T-cell (primary cell): ENCODE measurements around the gene LRP6. TPM values are rescaled to one million over a fixed set of nuclear protein-coding genes. Genes with fewer than 3 reads are reported as not detected.

ENCODE experiments used
- ATAC-seq, 4 experiments: fragments of 200-7000 bp in 3 of 4; fragments of 150-1000 bp in 1 of 4; cut with Tn5 transposase; replicated peaks in 1 of 4; 1 replicate in 3 of 4; 2 replicates in 1 of 4; pipeline ENCODE4 v1.10.0; 2021; ENCODE audit warnings: moderate library complexity in 3 of 4, mild to moderate bottlenecking in 2 of 4, moderate number of reproducible peaks in 1 of 4
- CTCF ChIA-PET, 2 donors: fragments of 300-600 bp; sonication (Branson Sonifier 250); formaldehyde crosslinking; loops; one replicate each; lab custom pipeline; 2022; ENCODE audit warnings: antibody characterized with exemption in 2 of 2; lab: Charles Lee
- POLR2A ChIA-PET, 2 donors: fragments of 300-600 bp; sonication (Branson Sonifier 250); formaldehyde crosslinking; loops; one replicate each; lab custom pipeline; 2022; ENCODE audit warnings: antibody characterized with exemption in 2 of 2; lab: Charles Lee
- DNase-seq, 35 experiments: peaks; one replicate each; pipeline versions ENCODE4 v3.0.0 to v3.0.0-alpha.2; 2013 to 2023
- H3K27ac ChIP-seq: one replicate; pipeline ENCODE4 v1.5.1; 2013; ENCODE audit warnings: low read length
- H3K27me3 ChIP-seq, 2 experiments: replicated peaks in 1 of 2; 1 replicate in 1 of 2; 2 replicates in 1 of 2; pipeline versions ENCODE4 v1.6.1 to v1.7.0; 2013; ENCODE audit warnings: low read length in 1 of 2, mixed read lengths in 1 of 2; ENCODE audit not compliant: control insufficient read depth in 2 of 2, insufficient read depth in 2 of 2; ENCODE audit errors: extremely low read depth in 1 of 2
- H3K36me3 ChIP-seq, 2 donors: 1 replicate in 1 of 2; 2 replicates in 1 of 2; pipeline versions ENCODE4 v1.6.1 to v1.7.0; 2013; ENCODE audit warnings: low read length in 1 of 2; ENCODE audit not compliant: control insufficient read depth in 2 of 2, insufficient read depth in 1 of 2; ENCODE audit errors: extremely low read depth in 1 of 2
- H3K4me1 ChIP-seq, 2 experiments: 1 replicate in 1 of 2; 2 replicates in 1 of 2; pipeline versions ENCODE4 v1.6.1 to v1.7.0; 2013; ENCODE audit warnings: low read length in 2 of 2, mixed read lengths in 1 of 2; ENCODE audit not compliant: insufficient read depth in 2 of 2, control insufficient read depth in 1 of 2; ENCODE audit errors: extremely low read depth in 1 of 2
- H3K4me3 ChIP-seq, 2 donors: 1 replicate in 1 of 2; 2 replicates in 1 of 2; pipeline versions ENCODE4 v1.5.1 to v1.7.0; 2013; ENCODE audit warnings: mild to moderate bottlenecking in 2 of 2, low read length in 1 of 2, moderate library complexity in 1 of 2; ENCODE audit not compliant: control insufficient read depth in 1 of 2; ENCODE audit errors: extremely low read depth in 1 of 2
- H3K9me3 ChIP-seq: 2 replicates; pipeline ENCODE4 v1.7.0; 2013
- H3K27ac Mint-ChIP-seq, 2 donors: one replicate each; pipeline ENCODE4 v1.8.0; 2020 to 2021; ENCODE audit warnings: mild to moderate bottlenecking in 2 of 2, mixed read lengths in 2 of 2
- H3K27me3 Mint-ChIP-seq, 2 donors: one replicate each; pipeline ENCODE4 v1.8.0; 2021 to 2022; ENCODE audit warnings: mixed read lengths in 2 of 2
- H3K36me3 Mint-ChIP-seq: one replicate; pipeline ENCODE4 v1.8.0; 2021; ENCODE audit warnings: mixed read lengths
- H3K4me1 Mint-ChIP-seq, 3 donors: one replicate each; pipeline ENCODE4 v1.8.0; 2020 to 2022; ENCODE audit warnings: mixed read lengths in 3 of 3, mild to moderate bottlenecking in 1 of 3
- H3K4me3 Mint-ChIP-seq, 3 donors: one replicate each; pipeline ENCODE4 v1.8.0; 2020 to 2022; ENCODE audit warnings: mild to moderate bottlenecking in 3 of 3, mixed read lengths in 3 of 3, moderate library complexity in 3 of 3
- H3K9me3 Mint-ChIP-seq, 3 donors: one replicate each; pipeline ENCODE4 v1.8.0; 2020 to 2022; ENCODE audit warnings: mixed read lengths in 3 of 3
- WGBS: methylation state at CpG from one replicate; pipeline ENCODE4 v1.1.5; 2013; ENCODE audit warnings: missing lambda C conversion rate; ENCODE audit not compliant: insufficient coverage; 5-methylcytosine and 5-hydroxymethylcytosine counted together
- total RNA-seq, 35 experiments: library from RNA in 6 of 35; stranded (reverse) in 6 of 35; fragments of 120-200 nt in 1 of 35; gene quantifications; one replicate each; pipeline versions ENCODE4 v1.2.1 to v1.2.4 and lab custom pipeline; 2013 to 2026

The LRP6 gene
- total RNA-seq, 5 donors from 2014 or later (not counting 1 experiment from before 2014, with no cell fraction given), result 4.9 to 8.7 (median 6.3) TPM

DNA sequence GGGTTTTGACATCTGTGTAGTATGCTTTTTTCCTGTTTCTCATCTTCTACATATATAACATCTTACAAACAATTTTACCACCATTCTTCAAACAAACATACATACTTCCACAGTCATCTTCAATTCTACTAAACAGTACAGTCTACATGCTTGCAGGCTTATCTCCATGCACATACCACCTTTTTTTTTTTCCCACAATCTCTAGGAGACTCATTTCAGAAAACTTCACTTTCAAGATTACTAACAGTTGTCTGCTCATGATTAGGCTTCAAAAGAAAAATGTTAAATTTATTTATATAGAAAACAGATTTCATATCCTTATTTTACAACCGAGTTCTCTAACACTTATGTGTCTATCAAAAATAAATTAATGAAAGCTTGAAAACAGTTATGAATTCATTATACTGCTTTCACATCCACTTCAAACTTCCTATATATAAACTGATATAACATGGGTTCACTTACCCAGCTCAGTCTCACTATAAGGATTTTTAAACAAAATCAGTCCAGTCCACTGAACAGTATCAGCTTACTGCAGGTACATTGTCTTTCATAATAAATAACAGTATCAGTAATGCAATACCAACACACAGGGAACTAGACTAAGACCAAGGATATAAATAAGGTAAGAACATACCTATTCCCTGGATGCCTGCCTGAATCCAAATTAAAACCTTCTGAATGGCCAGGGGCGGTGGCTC, 42.5 kb downstream of the LRP6 start:
- ChIA-PET CTCF (interaction anchor here in 1 of 2 donors (0.5 kb wide), 1 partner anchor 506 kb away, joined by 4 read pairs; no protein-coding TSS in a partner anchor), POLR2A (no interaction called here)
- H3K36me3 ChIP-seq, result no peaks in the 10 kb centered on the region
- no peak overlapping the region for H3K4me3 ChIP-seq
- Mint-ChIP-seq H3K36me3 (peaks cover 10% of the 10 kb centered on the region), H3K27me3 (peaks cover 0 to 8% of the 10 kb centered on the region in 2 donors), H3K4me3 (no peak overlapping the region), H3K9me3 (peaks cover 3 to 10% (median 6%) of the 10 kb centered on the region in 3 donors), H3K27ac (no peak overlapping the region), H3K4me1 (peaks cover 1 to 7% (median 3%) of the 10 kb centered on the region in 3 donors)
- no peak overlapping the region for H3K27ac ChIP-seq
- ATAC-seq, result no peak
- DNase-seq, result no peak
- no peaks in the 10 kb centered on the region for H3K9me3 ChIP-seq
- peaks cover 0 to 8% of the 10 kb centered on the region in 2 experiments for H3K27me3 ChIP-seq
- 100% methylated on average over 1 of the region's 2 CpGs for WGBS
- H3K4me1 ChIP-seq, result no peaks in the 10 kb centered on the region

DNA sequence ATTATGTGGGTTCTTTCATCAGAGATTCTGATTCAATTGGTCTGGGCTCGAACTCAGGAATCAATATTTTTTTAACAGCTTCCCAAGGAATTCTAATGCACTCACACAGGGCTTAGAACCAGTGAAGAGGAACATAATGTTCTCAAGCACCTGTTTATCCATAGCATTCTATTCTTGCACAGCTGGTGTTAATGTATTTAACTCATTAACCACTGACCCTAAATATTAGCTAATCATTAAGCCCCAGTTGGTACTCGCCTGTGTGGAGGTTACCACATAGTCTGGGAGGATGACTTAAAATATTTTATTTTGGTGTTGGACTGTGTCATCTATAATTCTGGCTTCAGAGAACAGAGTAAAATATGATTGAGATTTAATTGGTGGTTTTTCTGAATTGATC, 45.3 kb downstream of the LRP6 start:
- Histone ChIP-seq H3K4me3 (no peak overlapping the region), H3K27ac (no peak overlapping the region), H3K9me3 (no peaks in the 10 kb centered on the region), H3K36me3 (no peaks in the 10 kb centered on the region), H3K4me1 (peaks cover 0 to 3% of the 10 kb centered on the region in 2 experiments), H3K27me3 (peaks cover 0 to 10% of the 10 kb centered on the region in 2 experiments)
- Mint-ChIP-seq H3K4me1 (peaks cover 10 to 17% (median 12%) of the 10 kb centered on the region in 3 donors), H3K27ac (no peak overlapping the region), H3K4me3 (no peak overlapping the region), H3K27me3 (peaks cover 0 to 11% of the 10 kb centered on the region in 2 donors), H3K36me3 (peaks cover 10% of the 10 kb centered on the region), H3K9me3 (peaks cover 3 to 6% (median 6%) of the 10 kb centered on the region in 3 donors)
- ChIA-PET CTCF (interaction anchor here (0.6 kb wide), 2 partner anchors 34 to 1571 kb away, joined by 3 to 4 read pairs; no protein-coding TSS in a partner anchor), POLR2A (no interaction called here)
- DNase-seq (no peak), ATAC-seq (no peak)
- no CpG with 5 or more reads among the region's 2 CpGs for WGBS

DNA sequence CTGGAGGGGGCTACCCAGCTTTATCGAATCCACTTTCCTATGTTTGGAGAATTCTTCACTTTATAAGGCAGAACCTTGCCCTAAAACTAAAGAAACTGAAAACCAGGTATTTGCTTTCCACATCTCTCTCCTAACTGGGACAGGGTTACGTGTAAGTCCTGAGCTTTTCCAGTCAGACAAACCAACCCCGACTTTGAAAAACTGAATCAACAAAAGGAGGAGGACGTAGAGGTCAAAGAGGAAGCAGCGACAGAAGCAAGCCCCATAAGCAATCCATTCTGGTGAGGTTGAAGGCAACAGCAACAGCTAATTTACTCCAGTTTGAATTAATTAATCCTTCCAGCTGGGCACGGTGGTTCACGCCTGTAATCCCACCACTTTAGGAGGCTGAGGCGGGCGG, 47.2 kb downstream of the LRP6 start:
- Mint-ChIP-seq H3K36me3 (peaks cover 4% of the 10 kb centered on the region), H3K27ac (no peak overlapping the region), H3K4me3 (no peak overlapping the region), H3K9me3 (no peaks in the 10 kb centered on the region), H3K4me1 (peaks cover 11 to 20% (median 14%) of the 10 kb centered on the region in 3 donors), H3K27me3 (peaks cover 0 to 11% of the 10 kb centered on the region in 2 donors)
- ChIA-PET CTCF (no interaction called here), POLR2A (no interaction called here)
- Histone ChIP-seq H3K27me3 (peaks cover 0 to 10% of the 10 kb centered on the region in 2 experiments), H3K27ac (no peak overlapping the region), H3K9me3 (no peaks in the 10 kb centered on the region), H3K4me3 (no peak overlapping the region), H3K36me3 (no peaks in the 10 kb centered on the region), H3K4me1 (peaks cover 0 to 3% of the 10 kb centered on the region in 2 experiments)
- 100% methylated on average over 3 of the region's 9 CpGs for WGBS
- DNase-seq (no peak), ATAC-seq (no peak)

DNA sequence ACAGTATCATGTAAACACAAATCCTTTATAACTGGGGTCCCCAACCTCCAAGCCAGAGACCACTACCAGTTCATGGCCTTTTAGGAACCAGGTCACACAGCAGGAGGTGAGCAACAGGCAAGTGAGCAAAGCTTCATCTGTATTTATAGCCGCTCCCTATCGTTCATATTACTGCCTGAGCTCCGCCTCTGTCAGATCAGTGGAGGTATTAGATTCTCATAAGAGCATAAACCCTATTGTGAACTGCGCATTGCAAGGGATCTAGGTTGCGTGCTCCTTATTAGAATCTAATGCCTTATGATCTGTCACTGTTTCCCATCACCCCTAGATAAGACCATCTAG, 49.9 kb downstream of the LRP6 start:
- H3K27me3 Mint-ChIP-seq, result peaks cover 0 to 11% of the 10 kb centered on the region in 2 donors
- POLR2A ChIA-PET, result no interaction called here

DNA sequence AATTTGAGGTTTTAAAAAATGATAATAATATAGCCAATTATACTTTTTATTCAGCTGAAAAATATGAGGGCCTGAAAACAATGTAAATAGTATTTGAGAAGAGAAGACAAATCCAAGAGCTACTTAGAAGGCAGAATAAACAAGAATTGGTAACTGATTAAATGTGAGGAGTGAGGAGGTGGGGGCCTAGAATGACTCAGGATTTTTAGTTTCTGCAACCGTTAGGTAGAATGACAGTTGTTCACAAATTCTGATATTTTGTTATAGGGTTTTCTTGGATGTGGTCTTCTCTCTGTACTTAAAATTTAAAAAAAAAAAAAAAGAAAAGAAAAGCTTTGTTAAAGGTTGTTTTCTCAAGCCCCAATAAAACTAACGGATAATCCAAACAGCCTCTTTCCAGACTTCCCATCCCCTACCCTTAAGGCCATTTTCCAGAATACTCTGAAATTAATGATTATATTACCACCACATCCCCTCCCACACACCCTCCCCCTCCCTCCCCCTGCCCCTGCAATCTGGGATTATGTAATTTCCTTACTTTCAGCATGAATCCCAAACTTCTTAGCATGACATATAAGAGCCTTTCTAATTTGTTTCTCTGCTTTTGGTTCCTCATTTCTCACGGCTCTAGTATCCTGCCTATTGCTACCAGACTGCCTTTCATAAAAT, 50.4 kb downstream of the LRP6 start:
- Histone ChIP-seq H3K4me3 (no peak overlapping the region), H3K4me1 (peaks cover 0 to 3% of the 10 kb centered on the region in 2 experiments), H3K27me3 (peaks cover 0 to 10% of the 10 kb centered on the region in 2 experiments), H3K27ac (no peak overlapping the region), H3K36me3 (no peaks in the 10 kb centered on the region), H3K9me3 (no peaks in the 10 kb centered on the region)
- POLR2A ChIA-PET, result interaction anchor here in 1 of 2 donors (0.7 kb wide), 1 partner anchor 52 kb away, joined by 4 read pairs; no protein-coding TSS in a partner anchor
- H3K9me3 Mint-ChIP-seq, result no peaks in the 10 kb centered on the region
- ATAC-seq (no peak), DNase-seq (no peak)
- H3K4me3 Mint-ChIP-seq, result no peak overlapping the region
- no peak overlapping the region for H3K27ac Mint-ChIP-seq
- WGBS, result 38% methylated on average over 1 of the region's 3 CpGs
- no peaks in the 10 kb centered on the region for H3K36me3 Mint-ChIP-seq
- CTCF ChIA-PET, result interaction anchor here in 1 of 2 donors (0.6 kb wide), 1 partner anchor 626 kb away, joined by 3 read pairs; no protein-coding TSS in a partner anchor
- peaks cover 0 to 11% of the 10 kb centered on the region in 2 donors for H3K27me3 Mint-ChIP-seq
- H3K4me1 Mint-ChIP-seq, result peaks cover 15 to 26% (median 16%) of the 10 kb centered on the region in 3 donors

More for the DNA sequence above, 49.9 kb downstream of the LRP6 start:
- Histone ChIP-seq H3K9me3 (no peaks in the 10 kb centered on the region), H3K36me3 (no peaks in the 10 kb centered on the region), H3K27ac (no peak overlapping the region), H3K27me3 (peaks cover 0 to 10% of the 10 kb centered on the region in 2 experiments), H3K4me3 (no peak overlapping the region), H3K4me1 (peaks cover 0 to 3% of the 10 kb centered on the region in 2 experiments)
- no peak for DNase-seq
- Mint-ChIP-seq H3K9me3 (no peaks in the 10 kb centered on the region), H3K36me3 (no peaks in the 10 kb centered on the region), H3K4me3 (no peak overlapping the region), H3K27ac (no peak overlapping the region), H3K4me1 (peaks cover 14 to 24% (median 16%) of the 10 kb centered on the region in 3 donors)
- ATAC-seq, result no peak
- CTCF ChIA-PET, result no interaction called here
- 94% methylated on average over 3 of the region's 5 CpGs for WGBS

DNA sequence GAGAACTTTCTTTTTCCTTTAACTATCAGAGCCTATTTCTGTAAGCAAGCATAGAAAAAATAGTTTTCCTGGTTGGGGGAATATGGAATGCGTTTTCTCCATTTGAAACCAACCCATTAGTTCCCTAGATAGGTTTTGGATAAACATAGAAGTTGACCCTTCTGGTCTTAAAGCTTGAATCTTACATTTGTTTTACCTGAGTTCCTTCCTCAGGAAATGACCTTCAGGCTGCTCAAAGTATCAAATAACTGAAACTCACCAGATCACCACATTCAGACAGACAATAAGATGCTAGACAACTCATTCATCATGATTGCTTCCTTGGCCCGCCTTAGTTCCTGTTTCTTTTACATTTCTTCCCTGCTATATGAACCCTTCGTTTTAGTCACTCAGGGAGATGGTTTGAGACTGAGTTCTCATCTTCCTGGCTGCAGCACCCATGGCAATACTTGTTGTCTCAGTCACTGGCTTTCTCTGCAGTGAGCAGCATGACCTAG, 52.2 kb downstream of the LRP6 start:
- Histone ChIP-seq H3K27me3 (peaks cover 0 to 8% of the 10 kb centered on the region in 2 experiments), H3K4me1 (peaks cover 3 to 4% of the 10 kb centered on the region in 2 experiments), H3K27ac (no peak overlapping the region), H3K36me3 (no peaks in the 10 kb centered on the region), H3K4me3 (no peak overlapping the region), H3K9me3 (no peaks in the 10 kb centered on the region)
- Mint-ChIP-seq H3K27me3 (peaks cover 0 to 6% of the 10 kb centered on the region in 2 donors), H3K4me1 (peaks cover 32 to 39% (median 33%) of the 10 kb centered on the region in 3 donors), H3K27ac (no peak overlapping the region), H3K36me3 (no peaks in the 10 kb centered on the region), H3K4me3 (no peak overlapping the region), H3K9me3 (no peaks in the 10 kb centered on the region)
- ATAC-seq, result no peak
- CTCF ChIA-PET, result no interaction called here
- DNase-seq, result no peak
- WGBS, result no CpG with 5 or more reads among the region's 3 CpGs
- POLR2A ChIA-PET, result no interaction called here
